Upper lobe of left lung (tissue), 6 donors: Measurements from ENCODE around the gene TMEM209. TPM values are rescaled to one million over a fixed set of nuclear protein-coding genes. Genes with fewer than 3 reads are reported as not detected.

Experiments used
- ATAC-seq, 2 donors: fragments of 200-7000 bp; cut with Tn5 transposase; one replicate each; pipeline ENCODE4 v1.9.1; 2022; ENCODE audit warnings: mild to moderate bottlenecking in 2 of 2, moderate library complexity in 2 of 2; ENCODE audit not compliant: low FRiP score in 2 of 2
- DNase-seq, 2 donors: peaks; one replicate each; pipeline ENCODE4 v3.0.0-alpha.2; 2019 to 2020
- H3K27ac ChIP-seq, 4 donors: fragments of 200-600 bp; sonication (generic); one replicate each; pipeline ENCODE4 v1.5.1; 2016 to 2019
- H3K27me3 ChIP-seq, 4 donors: fragments of 200-600 bp; sonication (generic); one replicate each; pipeline ENCODE4 v1.5.1; 2017 to 2019
- H3K36me3 ChIP-seq, 4 donors: fragments of 200-600 bp; sonication (generic); one replicate each; pipeline ENCODE4 v1.5.1; 2016 to 2019
- H3K4me1 ChIP-seq, 4 donors: fragments of 200-600 bp; sonication (generic); one replicate each; pipeline ENCODE4 v1.5.1; 2018 to 2019
- H3K4me3 ChIP-seq, 4 donors: fragments of 200-600 bp; sonication (generic); one replicate each; pipeline ENCODE4 v1.5.1; 2017 to 2019; ENCODE audit warnings: mild to moderate bottlenecking in 2 of 4, moderate library complexity in 1 of 4
- H3K9me3 ChIP-seq, 4 donors: fragments of 200-600 bp; sonication (generic); one replicate each; pipeline ENCODE4 v1.5.1; 2018 to 2019
- CTCF ChIP-seq, 6 experiments: fragments of 450-650 bp in 4 of 6; fragments of 200-600 bp in 2 of 6; sonication (generic) in 2 of 6; IDR thresholded peaks; one replicate each; pipeline ENCODE4 v1.5.1; 2016 to 2019; ENCODE audit warnings: antibody characterized with exemption in 6 of 6
- EP300 ChIP-seq, 4 donors: sonication (generic); formaldehyde crosslinking; IDR thresholded peaks; one replicate each; pipeline ENCODE4 v1.5.1; 2017; ENCODE audit warnings: antibody characterized with exemption in 4 of 4, control low read depth in 2 of 4
- POLR2A ChIP-seq, 4 donors: fragments of 450-650 bp; IDR thresholded peaks; one replicate each; pipeline ENCODE4 v1.5.1; 2016 to 2017; ENCODE audit warnings: antibody characterized with exemption in 4 of 4, mild to moderate bottlenecking in 2 of 4
- POLR2AphosphoS5 ChIP-seq, 2 donors: sonication (generic); formaldehyde crosslinking; IDR thresholded peaks; one replicate each; pipeline ENCODE4 v1.5.1; 2017; ENCODE audit warnings: antibody characterized with exemption in 2 of 2
- WGBS, 2 donors: methylation state at CpG; one replicate each; pipeline ENCODE4 v1.1.5; 2017 to 2018; 5-methylcytosine and 5-hydroxymethylcytosine counted together
- total RNA-seq, 6 donors: library from RNA; depleted of rRNA in 4 of 6; stranded (reverse); fragments of >200 nt in 4 of 6; gene quantifications; one replicate each; pipeline versions ENCODE4 v1.1.0 to v1.2.1, GENCODE V29; 2016 to 2021
- donor health status: DM: no; HTN: no; CAD: no; lungs with moderate emphysema.
- donor health status: DM: no; HTN: yes; CAD: no; lungs with severe emphysema.

Gene TMEM209
- total RNA-seq, 6 donors from 2014 or later = 6.2 to 23.3 (median 14.7) TPM

- no peaks in the 10 kb centered on the region for H3K4me1 ChIP-seq
- DNase-seq = no peak
- no peak for ATAC-seq
- H3K27me3 ChIP-seq = no peaks in the 10 kb centered on the region
- no peak overlapping the region for H3K4me3 ChIP-seq
- H3K36me3 ChIP-seq = peaks cover 5 to 65% (median 17%) of the 10 kb centered on the region in 4 donors
- 92 to 97% methylated on average over 2 of the region's 2 CpGs for WGBS, 2 donors
- no peak for TF ChIP-seq POLR2AphosphoS5 (IDR thresholded peaks at IDR 0.05)
- TF ChIP-seq POLR2A (IDR thresholded peaks at IDR 0.05) = no peak
- TF ChIP-seq EP300 (IDR thresholded peaks at IDR 0.05) = no peak
- TF ChIP-seq CTCF (IDR thresholded peaks at IDR 0.05) = no peak
- no peak overlapping the region for H3K27ac ChIP-seq
- no peaks in the 10 kb centered on the region for H3K9me3 ChIP-seq
Observed at GRCh38 chr7:130181263-130181605, 24.0 kb downstream of the TMEM209 start.

- H3K36me3 ChIP-seq = peaks cover 5 to 67% (median 17%) of the 10 kb centered on the region in 4 donors
- H3K27ac ChIP-seq = no peak overlapping the region
- ATAC-seq (no peak), DNase-seq (no peak)
- 83 to 92% methylated on average over 9 of the region's 9 CpGs for WGBS, 2 donors
- no peaks in the 10 kb centered on the region for H3K27me3 ChIP-seq
- H3K4me3 ChIP-seq = no peak overlapping the region
- H3K9me3 ChIP-seq = no peaks in the 10 kb centered on the region
- TF ChIP-seq EP300 (IDR thresholded peaks at IDR 0.05) = peak in 1 of 4 donors; percentile 23
- no peak for TF ChIP-seq POLR2A (IDR thresholded peaks at IDR 0.05)
- H3K4me1 ChIP-seq = no peaks in the 10 kb centered on the region
Observed at GRCh38 chr7:130180571-130181262, 24.5 kb downstream of the TMEM209 start.

- ATAC-seq = no peak
- WGBS, 2 donors = 95 to 100% methylated on average over 2 of the region's 2 CpGs
- Histone ChIP-seq H3K36me3 (peaks cover 5 to 71% (median 20%) of the 10 kb centered on the region in 4 donors), H3K27ac (no peak overlapping the region), H3K4me3 (no peak overlapping the region), H3K27me3 (no peaks in the 10 kb centered on the region), H3K9me3 (no peaks in the 10 kb centered on the region), H3K4me1 (no peaks in the 10 kb centered on the region)
- no peak for TF ChIP-seq EP300 (IDR thresholded peaks at IDR 0.05)
- TF ChIP-seq CTCF (IDR thresholded peaks at IDR 0.05) = no peak
- TF ChIP-seq POLR2AphosphoS5 (IDR thresholded peaks at IDR 0.05) = no peak
- TF ChIP-seq POLR2A (IDR thresholded peaks at IDR 0.05) = no peak
- no peak for DNase-seq
Observed at GRCh38 chr7:130179631-130180030, 25.6 kb downstream of the TMEM209 start.

GRCh38 chr7:130178251-130178650 lies 27.0 kb downstream of the TMEM209 start:
- no peak for TF ChIP-seq CTCF (IDR thresholded peaks at IDR 0.05)
- TF ChIP-seq EP300 (IDR thresholded peaks at IDR 0.05) = no peak
- no peak for TF ChIP-seq POLR2A (IDR thresholded peaks at IDR 0.05)
- no peak for TF ChIP-seq POLR2AphosphoS5 (IDR thresholded peaks at IDR 0.05)
- Histone ChIP-seq H3K27me3 (no peaks in the 10 kb centered on the region), H3K4me3 (no peak overlapping the region), H3K4me1 (no peaks in the 10 kb centered on the region), H3K27ac (no peak overlapping the region), H3K36me3 (peaks cover 5 to 73% (median 18%) of the 10 kb centered on the region in 4 donors), H3K9me3 (no peaks in the 10 kb centered on the region)
- DNase-seq = no peak
- no peak for ATAC-seq
- WGBS, 2 donors = 88 to 93% methylated on average over 4 of the region's 4 CpGs

GRCh38 chr7:130174237-130174959 lies 30.8 kb downstream of the TMEM209 start:
- no peaks in the 10 kb centered on the region for H3K9me3 ChIP-seq
- whole genome bisulfite sequencing, 2 donors = 89 to 94% methylated on average over 4 of the region's 4 CpGs

More at GRCh38 chr7:130174237-130174959, 30.8 kb downstream of the TMEM209 start:
- Histone ChIP-seq H3K4me3 (no peak overlapping the region), H3K4me1 (no peaks in the 10 kb centered on the region), H3K36me3 (peaks cover 14 to 75% (median 22%) of the 10 kb centered on the region in 4 donors), H3K27me3 (no peaks in the 10 kb centered on the region), H3K27ac (no peak overlapping the region)
- TF ChIP-seq EP300 (IDR thresholded peaks at IDR 0.05) (no peak), POLR2AphosphoS5 (IDR thresholded peaks at IDR 0.05) (no peak), CTCF (IDR thresholded peaks at IDR 0.05) (no peak), POLR2A (IDR thresholded peaks at IDR 0.05) (no peak)
- ATAC-seq = no peak
- no peak for DNase-seq
